Measurements from ENCODE around the gene CACNA1B. TPM values are rescaled to one million over a fixed set of nuclear protein-coding genes. Genes with fewer than 3 reads are reported as not detected.

CACNA1B gene
- total and polyA plus RNA-seq, 8 donors = 0.16 to 1.3 (median 0.31) TPM

DNA sequence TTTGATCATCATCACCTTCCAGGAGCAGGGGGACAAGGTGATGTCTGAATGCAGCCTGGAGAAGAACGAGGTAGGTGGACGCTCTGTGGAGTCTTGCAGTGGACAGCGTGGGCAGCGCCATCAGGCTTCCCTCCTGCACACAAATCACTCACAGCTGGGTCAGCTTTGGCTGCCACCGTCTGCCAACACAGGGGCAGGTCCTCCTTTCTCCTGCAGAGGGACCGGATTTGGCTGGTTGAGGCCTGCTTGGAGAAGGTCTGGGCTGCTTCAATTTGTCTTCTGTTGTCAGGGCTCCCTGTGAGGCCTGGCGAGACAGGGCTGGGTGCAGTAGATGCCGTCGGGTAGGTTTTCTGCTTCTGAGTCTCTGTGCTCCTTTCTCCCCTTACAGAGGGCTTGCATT lies 180.6 kb downstream of the CACNA1B start:
- Histone ChIP-seq H3K9me3 (no peaks in the 10 kb centered on the region), H3K4me3 (no peak overlapping the region), H3K36me3 (no peaks in the 10 kb centered on the region), H3K4me1 (no peaks in the 10 kb centered on the region), H3K27me3 (no peaks in the 10 kb centered on the region), H3K27ac (no peak overlapping the region)
- WGBS, 2 donors = 76 to 79% methylated on average over 9 of the region's 9 CpGs
- DNase-seq = no peak
- no peak for ATAC-seq
- no peak for FAIRE-seq
- intact Hi-C loops (cut with DNase I) = no loop called here
- TF ChIP-seq, protein P1, sequence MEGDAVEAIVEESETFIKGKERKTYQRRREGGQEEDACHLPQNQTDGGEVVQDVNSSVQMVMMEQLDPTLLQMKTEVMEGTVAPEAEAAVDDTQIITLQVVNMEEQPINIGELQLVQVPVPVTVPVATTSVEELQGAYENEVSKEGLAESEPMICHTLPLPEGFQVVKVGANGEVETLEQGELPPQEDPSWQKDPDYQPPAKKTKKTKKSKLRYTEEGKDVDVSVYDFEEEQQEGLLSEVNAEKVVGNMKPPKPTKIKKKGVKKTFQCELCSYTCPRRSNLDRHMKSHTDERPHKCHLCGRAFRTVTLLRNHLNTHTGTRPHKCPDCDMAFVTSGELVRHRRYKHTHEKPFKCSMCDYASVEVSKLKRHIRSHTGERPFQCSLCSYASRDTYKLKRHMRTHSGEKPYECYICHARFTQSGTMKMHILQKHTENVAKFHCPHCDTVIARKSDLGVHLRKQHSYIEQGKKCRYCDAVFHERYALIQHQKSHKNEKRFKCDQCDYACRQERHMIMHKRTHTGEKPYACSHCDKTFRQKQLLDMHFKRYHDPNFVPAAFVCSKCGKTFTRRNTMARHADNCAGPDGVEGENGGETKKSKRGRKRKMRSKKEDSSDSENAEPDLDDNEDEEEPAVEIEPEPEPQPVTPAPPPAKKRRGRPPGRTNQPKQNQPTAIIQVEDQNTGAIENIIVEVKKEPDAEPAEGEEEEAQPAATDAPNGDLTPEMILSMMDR (IDR thresholded peaks at IDR 0.05) = no peak

DNA sequence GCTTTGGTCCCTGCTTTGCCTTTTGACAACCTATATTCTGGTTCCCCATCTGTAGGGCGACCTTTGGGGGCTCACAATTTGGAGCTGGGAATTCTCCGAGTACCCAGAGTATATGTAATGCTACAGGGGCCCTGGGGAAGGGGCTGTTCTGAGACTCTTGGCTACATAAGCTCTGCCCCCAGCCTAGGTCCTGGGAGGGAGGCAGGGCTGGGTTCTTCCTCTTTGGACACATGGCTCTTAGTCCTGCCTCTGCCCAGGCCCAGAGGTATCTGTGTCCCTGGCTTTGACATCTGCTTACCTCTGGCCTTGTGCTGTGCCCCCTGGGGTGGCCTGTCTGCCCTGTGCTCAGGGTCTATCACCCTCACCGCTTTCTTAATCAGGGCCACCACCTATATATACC lies 181.6 kb downstream of the CACNA1B start:
- ATAC-seq = no peak
- DNase-seq = peak in 1 of 6 donors; percentile 11
- Histone ChIP-seq H3K27me3 (no peaks in the 10 kb centered on the region), H3K4me1 (no peaks in the 10 kb centered on the region), H3K9me3 (no peaks in the 10 kb centered on the region), H3K27ac (no peak overlapping the region), H3K36me3 (no peaks in the 10 kb centered on the region), H3K4me3 (no peak overlapping the region)
- TF ChIP-seq, protein P1 (IDR thresholded peaks at IDR 0.05) = no peak
- no peak for FAIRE-seq
- intact Hi-C loops (cut with DNase I) = no loop called here
- WGBS, 2 donors = 63 to 75% methylated on average over 3 of the region's 3 CpGs

DNA sequence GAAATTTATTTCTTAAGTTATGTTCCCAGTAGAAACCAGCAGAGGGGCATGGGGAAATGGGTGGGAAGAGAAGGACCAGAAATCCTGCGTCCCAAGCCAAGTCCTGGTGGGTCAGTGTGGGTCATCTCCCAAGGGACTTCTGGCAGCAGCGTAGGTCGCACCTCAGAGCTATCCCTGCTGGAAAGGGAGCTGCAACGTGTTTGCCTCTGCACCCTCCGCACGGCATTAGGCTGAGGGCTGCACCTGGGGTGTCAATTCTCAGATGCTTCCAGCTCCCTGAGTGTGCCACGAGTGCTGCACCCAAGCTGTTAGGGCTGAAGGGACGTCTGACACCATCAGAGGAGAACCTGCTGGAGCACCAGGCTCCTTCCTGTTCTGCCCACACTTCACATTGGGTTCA lies 182.8 kb downstream of the CACNA1B start:
- Histone ChIP-seq H3K4me1 (no peaks in the 10 kb centered on the region), H3K36me3 (no peaks in the 10 kb centered on the region), H3K4me3 (no peak overlapping the region), H3K27ac (no peak overlapping the region), H3K27me3 (no peaks in the 10 kb centered on the region), H3K9me3 (no peaks in the 10 kb centered on the region)
- FAIRE-seq = no peak
- ATAC-seq = no peak
- intact Hi-C loops (cut with DNase I) = no loop called here
- DNase-seq = peak in 1 of 6 donors; percentile 35
- TF ChIP-seq, protein P1 (IDR thresholded peaks at IDR 0.05) = no peak
- WGBS, 2 donors = 62 to 75% methylated on average over 8 of the region's 8 CpGs

DNA sequence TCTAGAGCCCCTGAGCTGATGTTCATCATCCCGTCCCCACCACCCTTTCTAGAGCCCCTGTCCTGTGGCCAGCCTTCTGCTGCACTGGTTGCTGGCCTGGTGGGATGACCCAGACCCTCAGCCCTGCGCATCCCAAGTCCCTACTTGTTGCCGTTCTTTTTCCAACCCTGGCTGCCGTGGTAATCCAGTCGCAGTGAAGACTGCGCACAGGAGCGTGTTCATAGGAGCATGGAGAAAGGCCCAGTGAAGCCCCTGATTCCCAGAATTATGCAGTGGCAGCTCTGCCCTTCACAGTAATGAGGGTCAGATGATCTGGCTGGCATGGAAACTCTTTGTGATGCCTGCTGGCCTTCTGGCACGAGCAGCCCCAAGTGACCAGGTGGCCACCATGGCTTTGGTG lies 183.3 kb downstream of the CACNA1B start:
- FAIRE-seq (no peak), ATAC-seq (no peak), DNase-seq (peak in 1 of 6 donors; percentile 16)
- no peak overlapping the region for H3K27ac ChIP-seq
- intact Hi-C loops (cut with DNase I) = no loop called here
- WGBS, 2 donors = 78 to 86% methylated on average over 8 of the region's 8 CpGs
- H3K9me3 ChIP-seq = no peaks in the 10 kb centered on the region
- no peak overlapping the region for H3K4me3 ChIP-seq
- no peaks in the 10 kb centered on the region for H3K36me3 ChIP-seq
- no peaks in the 10 kb centered on the region for H3K27me3 ChIP-seq
- H3K4me1 ChIP-seq = no peaks in the 10 kb centered on the region
- TF ChIP-seq, protein P1 (IDR thresholded peaks at IDR 0.05) = no peak

DNA sequence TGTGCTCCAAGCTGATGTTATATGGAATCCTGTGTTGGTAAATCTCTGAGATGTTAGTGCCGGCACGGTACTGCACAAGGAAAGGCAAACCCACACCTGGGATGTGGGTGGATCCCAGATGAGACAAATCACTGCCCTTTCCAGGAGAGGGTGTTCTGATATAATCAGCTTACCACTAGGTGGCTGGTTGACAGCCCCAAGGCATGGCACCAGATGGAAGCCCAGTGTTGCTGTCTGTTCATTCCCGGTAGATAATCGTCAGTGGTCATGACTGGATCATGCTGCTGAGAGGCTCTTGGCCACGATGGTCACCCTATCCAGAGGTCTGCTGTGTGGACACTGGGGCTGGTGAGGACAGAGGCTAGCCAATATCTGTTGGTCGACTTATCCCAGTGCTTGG lies 184.0 kb downstream of the CACNA1B start:
- Histone ChIP-seq H3K27me3 (no peaks in the 10 kb centered on the region), H3K36me3 (no peaks in the 10 kb centered on the region), H3K4me1 (no peaks in the 10 kb centered on the region), H3K27ac (no peak overlapping the region), H3K4me3 (no peak overlapping the region), H3K9me3 (no peaks in the 10 kb centered on the region)
- DNase-seq (peak in 1 of 6 donors; percentile 30), ATAC-seq (no peak), FAIRE-seq (no peak)
- 76 to 83% methylated on average over 6 of the region's 6 CpGs for WGBS, 2 donors
- intact Hi-C loops (cut with DNase I) = no loop called here
- TF ChIP-seq, protein P1 (IDR thresholded peaks at IDR 0.05) = no peak

All from pancreas (tissue), 10 donors.